Activated gamma-delta T cell (primary cell): Measurements from ENCODE around the gene CATSPER2.
"Not testable (repeated sequence)": the region's sequence is repeated elsewhere in the genome, so short reads cannot be mapped to it uniquely, and the experiment has no call there.

Source experiments
- DNase-seq: peaks from one replicate; lab custom pipeline; 2025; lab: John Stamatoyannopoulos, UW

The CATSPER2 gene

DNA sequence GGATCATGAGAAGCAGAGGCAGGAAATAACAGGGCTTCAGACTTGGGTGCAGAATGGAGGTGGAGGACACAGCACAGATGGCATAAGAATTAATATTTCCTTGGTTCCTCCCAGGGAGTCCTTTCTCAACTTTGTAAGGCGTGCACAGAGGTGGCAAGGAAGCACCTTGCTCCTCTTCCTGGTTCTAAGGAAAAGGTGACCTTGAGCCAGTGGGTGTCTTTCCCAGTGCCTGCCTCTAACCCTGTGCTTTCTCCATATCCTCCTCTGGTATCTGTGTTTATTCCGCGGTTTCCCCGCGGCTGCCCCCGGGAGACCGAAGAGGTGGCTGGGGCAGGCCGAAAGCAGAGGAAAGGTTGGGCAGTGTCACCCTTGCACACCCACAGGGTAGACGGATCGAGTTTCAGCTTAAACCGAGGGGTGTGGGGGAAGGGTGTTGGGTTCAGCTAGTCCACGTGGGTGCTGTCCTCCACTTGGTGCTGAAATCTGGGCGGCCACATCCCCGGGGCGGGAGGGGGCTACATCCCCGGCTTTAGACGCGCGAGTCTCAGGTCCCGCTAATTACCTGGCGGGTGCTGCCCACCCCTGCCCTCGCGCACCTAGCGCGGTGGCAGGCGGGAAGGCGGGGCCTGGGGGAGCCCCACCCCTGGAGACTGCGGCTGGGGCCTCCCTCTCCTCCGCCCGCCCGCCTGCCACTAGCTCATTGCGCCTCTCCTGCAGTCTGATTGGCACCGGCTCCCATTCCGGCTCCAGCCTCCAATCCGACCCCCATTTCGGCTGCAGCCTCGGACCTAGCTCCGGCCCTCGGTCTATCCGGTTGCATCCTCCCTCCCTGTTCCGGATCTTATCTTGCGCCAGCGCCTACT lies 55.1 kb downstream of the CATSPER2 start, which contains the start of gene CKMT1B:
TSS of gene CKMT1B (plus strand) at position 700 of the 863 bp plus-strand sequence. CDS start 192 bp downstream, outside the sequence.
- not testable (repeated sequence) for DNase-seq

GRCh38 chr15:43592841-43593240 lies 55.8 kb downstream of the CATSPER2 start:
- DNase-seq: not testable (repeated sequence)

DNA sequence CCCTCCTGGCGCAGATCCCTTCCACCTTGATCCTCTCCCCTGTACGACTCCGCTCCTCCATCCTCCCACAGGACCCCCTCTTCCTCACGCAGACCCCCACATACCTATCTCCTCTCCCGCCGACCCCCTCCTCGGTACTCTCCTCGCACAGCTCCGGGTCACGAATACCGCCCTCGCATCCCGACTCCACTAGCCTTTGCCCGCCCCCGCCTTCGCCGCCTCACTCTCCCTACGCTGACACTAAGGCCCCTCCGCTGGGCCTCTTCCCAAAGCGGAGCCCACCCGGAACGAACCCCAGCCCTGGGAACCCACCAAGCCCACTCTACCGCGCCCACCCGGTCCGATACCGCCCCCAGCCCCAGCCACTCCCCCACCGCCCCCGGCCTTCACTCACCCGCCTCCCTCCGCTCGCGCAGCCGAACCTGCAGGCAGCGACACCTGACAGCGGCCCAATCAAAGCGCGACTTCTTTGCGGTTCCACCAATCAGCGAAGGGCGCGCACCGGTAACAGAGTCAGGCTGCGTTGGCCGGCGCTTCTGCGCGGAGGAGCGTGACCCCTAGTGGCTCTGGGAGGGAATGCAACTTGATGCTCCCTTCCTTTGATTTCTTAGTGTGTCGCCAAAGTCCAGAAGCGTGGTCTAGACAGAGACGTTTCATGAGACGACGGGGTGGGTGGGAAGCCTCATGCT lies 58.7 kb downstream of the CATSPER2 start, which contains the start of gene PPIP5K1:
TSS of gene PPIP5K1 (minus strand) at position 431 of the 689 bp plus-strand sequence. CDS start 5,704 bp downstream, outside the sequence.
- DNase-seq: not testable (repeated sequence)
